HG02884 (cell line): Measurements from ENCODE around the gene OR2A42.
"Not testable (repeated sequence)": the region's sequence is repeated elsewhere in the genome, so short reads cannot be mapped to it uniquely, and the experiment has no call there.

Experiments used
- ATAC-seq: cut with Tn5 transposase; IDR thresholded peaks from one replicate; pipeline ENCODE4 v1.9.1; 2021; ENCODE audit warnings: mild to moderate bottlenecking, moderate library complexity; ENCODE audit not compliant: unreplicated experiment

OR2A42 gene

GRCh38 chr7:144223675-144224074, 15.7 kb downstream of the OR2A42 start:
- not testable (repeated sequence) for ATAC-seq

GRCh38 chr7:144220531-144220930, 18.9 kb downstream of the OR2A42 start:
- ATAC-seq = not testable (repeated sequence)

DNA sequence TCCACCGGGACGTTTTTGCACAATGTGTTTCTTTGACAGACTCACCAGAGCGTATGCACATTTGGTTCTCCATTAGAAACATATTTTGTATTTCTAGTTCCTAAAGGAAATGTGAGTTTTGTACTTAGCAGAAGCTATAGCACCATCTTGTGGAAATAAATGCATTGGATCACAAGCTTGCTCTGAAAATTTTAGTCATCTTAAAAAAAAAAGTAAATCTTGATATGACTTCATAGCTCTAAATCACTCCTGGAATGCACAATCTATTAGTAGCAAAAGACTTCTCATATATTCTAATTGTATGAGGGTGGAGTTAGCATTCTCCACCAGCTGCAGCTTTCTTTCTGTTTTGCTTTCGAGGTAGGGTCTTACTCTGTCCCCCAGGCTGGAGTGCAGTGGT, 20.3 kb downstream of the OR2A42 start:
- ATAC-seq = not testable (repeated sequence)

- ATAC-seq = not testable (repeated sequence)
Observed at GRCh38 chr7:144218581-144218980, 20.8 kb downstream of the OR2A42 start.

- ATAC-seq = not testable (repeated sequence)
Observed at GRCh38 chr7:144217200-144217599, 22.2 kb downstream of the OR2A42 start.

DNA sequence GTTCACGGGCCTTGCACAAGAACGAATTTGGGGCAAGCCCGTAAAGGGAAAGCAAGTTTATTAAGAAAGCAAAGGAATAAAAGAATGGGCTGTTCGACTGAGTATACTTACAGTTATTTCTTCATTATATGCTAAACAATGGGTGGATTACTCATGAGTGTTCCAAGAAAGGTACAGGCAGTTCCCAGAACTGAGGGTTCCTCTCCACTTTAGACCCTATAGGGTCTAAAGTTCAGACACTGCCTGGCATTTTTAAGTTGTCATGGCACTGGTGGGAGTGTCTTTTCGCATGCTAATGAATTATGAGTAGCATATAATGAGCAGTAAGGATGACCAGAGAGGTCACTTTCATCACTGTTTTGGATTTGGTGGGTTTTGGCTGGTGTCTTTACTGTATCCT, 34.1 kb downstream of the OR2A42 start:
- not testable (repeated sequence) for ATAC-seq

DNA sequence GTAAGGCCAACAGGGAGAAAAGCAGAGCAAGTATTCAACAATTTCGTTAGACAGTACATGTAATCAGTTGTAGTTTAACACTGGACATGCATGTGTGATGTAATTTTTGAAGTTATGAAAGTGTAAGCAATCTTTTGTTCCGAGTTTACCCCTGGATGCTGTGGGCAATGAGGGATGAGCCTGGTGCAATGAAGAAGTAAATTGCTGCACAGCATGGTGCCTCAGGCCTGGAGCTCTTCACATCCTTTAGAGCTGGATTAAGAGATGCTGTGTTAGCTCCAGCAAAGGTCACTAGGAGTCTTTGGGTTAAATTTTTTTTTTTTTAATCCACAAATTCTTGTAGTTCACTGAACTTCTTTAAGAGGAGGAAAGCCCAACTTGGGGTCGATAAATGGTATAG, 36.3 kb downstream of the OR2A42 start:
- not testable (repeated sequence) for ATAC-seq

DNA sequence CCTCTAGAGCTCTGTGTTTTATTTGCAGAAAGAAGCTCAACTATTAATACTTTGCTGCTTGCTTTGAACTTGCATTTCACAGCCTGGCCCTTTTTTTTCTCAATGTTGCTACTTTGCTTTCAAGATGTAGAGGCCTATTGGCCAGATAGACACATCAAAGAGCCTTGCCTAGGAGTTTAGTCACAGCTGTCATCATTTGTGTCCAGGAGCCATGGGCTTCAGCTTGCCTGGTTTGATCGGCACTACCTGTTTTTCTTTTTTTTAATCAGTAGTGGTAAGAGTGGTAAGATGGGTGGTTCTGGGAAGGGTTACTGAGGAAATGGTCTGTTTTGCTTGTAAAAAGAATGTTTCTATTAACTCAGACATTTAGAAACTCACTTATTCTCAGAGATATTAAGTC, 37.4 kb downstream of the OR2A42 start:
- ATAC-seq = not testable (repeated sequence)

GRCh38 chr7:144198934-144199333, 40.5 kb downstream of the OR2A42 start:
- ATAC-seq = not testable (repeated sequence)

GRCh38 chr7:144195212-144195872, 44.1 kb downstream of the OR2A42 start, which contains the start of gene ARHGEF35:
Gene ARHGEF35 (minus strand): TSS chr7:144195833. CDS start chr7:144188383, 7,450 bp downstream.
- ATAC-seq = peak; percentile 51

DNA sequence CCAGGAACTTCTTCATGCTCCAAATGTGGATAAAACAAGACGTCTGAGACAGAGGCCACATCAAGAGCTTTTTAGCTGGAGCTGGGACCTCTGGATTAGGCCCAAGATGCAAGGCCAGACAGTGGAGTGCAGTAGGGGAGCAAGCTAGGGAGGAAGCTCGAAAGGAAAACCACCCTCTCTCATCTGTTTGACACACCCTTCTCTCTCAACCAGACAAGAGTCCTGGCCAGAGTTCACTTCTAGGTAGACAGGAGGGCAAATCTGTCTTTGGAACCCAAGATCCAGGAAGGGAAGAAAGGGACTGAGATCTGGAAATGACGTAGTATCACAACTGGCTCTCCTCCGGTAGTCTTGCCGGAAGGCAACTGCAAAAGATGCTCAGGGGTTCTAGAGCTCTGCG, 45.0 kb downstream of the OR2A42 start:
- ATAC-seq = not testable (repeated sequence)

DNA sequence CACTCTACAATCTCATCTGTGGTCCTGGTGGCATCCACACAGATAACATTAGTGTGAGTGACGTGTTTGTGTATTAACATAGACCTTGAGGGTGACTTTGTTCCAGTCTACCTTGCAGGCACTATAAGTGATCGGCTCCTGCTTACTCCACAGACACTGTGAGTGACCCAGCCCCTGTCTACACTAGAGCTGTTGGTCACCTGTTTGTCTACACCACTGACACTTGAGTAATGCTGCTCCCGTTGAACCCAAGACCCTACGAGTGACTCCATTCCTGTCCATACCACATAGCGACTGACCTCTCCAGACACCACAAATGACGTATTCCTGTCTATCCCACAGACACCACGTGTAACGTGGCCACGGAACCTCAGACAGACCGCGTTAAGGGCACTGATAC, 45.6 kb downstream of the OR2A42 start:
- ATAC-seq = not testable (repeated sequence)

GRCh38 chr7:144188578-144189171, 50.7 kb downstream of the OR2A42 start:
- not testable (repeated sequence) for ATAC-seq

- ATAC-seq = not testable (repeated sequence)
Observed at GRCh38 chr7:144187848-144188247, 51.6 kb downstream of the OR2A42 start.

DNA sequence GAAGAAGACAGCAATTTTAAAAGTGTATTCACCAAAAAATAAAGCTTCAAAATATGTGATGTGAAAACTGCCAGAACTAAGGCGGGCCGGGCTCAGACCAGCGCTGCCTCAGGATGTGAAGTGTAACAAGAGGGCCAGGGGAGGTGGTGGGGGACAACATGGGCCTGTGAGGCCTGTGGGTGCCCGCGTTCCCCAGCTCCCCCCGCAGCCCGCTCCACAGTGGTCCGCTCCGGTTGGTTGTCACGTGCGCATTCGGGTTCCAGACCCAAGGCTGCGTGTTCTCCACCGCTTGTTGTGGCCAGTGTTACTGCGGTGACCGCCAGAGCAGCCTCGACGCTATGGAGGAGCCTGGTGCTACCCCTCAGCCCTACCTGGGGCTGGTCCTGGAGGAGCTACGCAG, 56.2 kb downstream of the OR2A42 start, which contains the start of gene CTAGE4:
Gene CTAGE4 (plus strand): TSS at position 301 of the 400 bp plus-strand sequence. CDS start 38 bp downstream, at position 339.
- ATAC-seq = not testable (repeated sequence)

DNA sequence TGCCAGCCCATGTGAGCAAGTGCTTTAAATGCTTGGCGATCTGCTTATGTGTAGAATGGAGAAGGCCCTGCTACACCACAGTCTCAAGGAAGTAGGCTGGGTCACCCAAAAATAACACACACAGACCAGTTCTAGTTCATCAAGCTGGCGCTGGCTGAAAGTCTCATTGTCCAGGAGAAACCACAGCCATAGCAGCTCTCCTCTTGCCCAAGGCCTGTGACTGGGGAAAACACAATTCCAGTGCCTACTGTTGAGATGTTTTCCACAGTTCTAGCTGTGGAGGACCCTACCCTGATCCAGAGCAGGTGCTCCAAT, 60.3 kb downstream of the OR2A42 start:
- ATAC-seq = peak; percentile 37

DNA sequence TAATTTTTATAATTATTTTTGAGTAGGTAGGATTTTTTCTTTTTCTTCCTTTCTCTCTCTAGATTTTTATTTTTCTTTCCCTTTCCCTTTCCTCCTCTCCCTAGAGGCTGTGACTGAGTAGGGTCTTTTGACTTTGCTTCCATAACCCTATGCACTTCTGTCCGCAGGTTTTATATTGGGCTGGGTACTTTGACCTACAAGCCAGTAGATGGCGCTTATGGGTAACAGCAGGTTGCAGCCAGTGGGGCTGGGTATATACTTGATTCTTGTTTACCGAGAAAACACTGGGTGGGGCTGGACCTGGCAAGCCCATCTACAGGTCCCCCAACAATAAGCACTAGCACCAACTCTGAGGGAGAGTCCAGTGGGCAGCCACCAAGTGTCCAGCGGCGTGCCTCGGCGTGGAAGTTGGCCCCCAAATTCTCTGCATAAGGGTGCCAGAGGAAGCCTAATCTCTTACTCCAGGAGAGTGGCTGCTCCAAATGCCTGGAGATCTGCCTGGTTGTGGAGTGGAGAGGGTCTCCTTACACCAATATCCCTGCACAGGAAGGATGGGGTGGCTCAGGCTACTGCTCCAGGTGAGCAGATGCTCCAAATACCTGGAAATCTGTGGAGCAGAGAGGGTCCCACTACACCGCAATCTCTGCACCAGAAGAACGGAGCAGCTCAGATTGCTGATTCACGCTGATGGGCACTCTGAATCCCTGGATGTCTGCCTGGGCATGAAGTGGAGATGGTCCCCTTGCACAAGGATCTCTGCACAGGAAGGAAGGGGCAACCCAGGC, 60.8 kb downstream of the OR2A42 start:
- peak; percentile 96 for ATAC-seq
